Stimulated activated CD8-positive, alpha-beta memory T cell treated with anti-CD3 and anti-CD28 coated beads, Interleukin-12 subunit alpha, Interleukin-12 subunit beta, amount 100 ng/mL, for 1 hour (primary cell): ENCODE results near the gene FOSB.

Experiments
- DNase-seq: peaks from one replicate; pipeline ENCODE4 v3.0.0-alpha.2; 2020; ENCODE audit warnings: low read depth

FOSB gene

DNA sequence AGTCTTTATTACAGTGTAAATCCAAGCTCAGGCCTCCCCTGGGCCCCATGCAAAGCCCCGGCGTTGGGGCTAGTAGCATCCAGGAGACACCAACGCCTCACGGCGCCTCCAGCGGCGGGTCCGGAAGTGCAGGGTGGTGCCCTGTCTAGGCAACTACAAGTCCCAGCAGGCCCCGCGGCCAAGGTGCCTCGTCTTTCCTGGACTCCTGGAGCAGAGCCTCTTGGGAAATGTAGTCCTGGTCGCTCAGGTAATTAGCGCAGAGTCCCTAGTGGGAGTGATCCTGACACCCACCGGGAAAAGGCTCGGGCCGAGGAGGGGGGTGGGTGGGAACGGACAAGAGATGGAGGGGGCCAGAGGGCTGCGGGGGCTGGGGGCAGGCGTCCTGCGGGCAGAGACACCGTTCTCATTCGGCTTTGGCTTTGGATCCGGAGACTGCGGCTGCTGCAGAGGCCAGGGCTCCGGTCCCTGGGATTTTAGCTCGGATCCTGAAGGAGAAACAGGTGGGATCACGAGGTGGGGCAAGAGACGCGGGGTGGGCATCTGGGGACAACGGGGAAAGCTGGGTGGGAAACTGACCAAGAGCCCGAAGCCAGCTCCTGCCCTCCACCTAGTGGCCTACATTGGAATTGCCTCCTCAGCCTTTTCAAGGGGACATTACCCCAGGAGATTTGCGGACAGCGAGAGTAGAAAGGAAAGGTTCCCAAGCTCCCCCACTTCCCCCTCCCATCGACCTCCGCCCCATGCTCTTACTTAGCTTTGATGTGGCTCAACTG, 17.7 kb downstream of the FOSB start:
- peak; percentile 95 for DNase-seq

DNA sequence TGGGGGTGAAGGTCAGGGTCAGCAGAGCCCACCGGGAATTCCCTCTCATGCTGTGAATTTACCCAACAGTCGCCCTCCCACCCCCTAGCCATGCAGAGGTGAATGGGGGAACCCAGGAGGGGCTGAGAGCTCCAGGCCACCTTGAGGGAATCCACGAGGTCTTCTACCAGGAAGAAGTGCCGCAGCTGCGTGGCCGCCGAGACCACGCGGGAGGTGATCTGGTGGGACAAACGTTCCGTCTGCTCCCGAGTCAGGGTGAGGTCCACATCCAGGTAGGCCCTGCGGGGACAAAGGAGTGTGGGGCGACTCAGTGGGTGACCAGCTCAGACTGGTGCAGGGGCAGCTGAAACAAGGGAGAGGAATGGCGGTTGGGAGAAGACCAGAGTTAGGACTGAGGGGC, 20.9 kb downstream of the FOSB start:
- no peak for DNase-seq

DNA sequence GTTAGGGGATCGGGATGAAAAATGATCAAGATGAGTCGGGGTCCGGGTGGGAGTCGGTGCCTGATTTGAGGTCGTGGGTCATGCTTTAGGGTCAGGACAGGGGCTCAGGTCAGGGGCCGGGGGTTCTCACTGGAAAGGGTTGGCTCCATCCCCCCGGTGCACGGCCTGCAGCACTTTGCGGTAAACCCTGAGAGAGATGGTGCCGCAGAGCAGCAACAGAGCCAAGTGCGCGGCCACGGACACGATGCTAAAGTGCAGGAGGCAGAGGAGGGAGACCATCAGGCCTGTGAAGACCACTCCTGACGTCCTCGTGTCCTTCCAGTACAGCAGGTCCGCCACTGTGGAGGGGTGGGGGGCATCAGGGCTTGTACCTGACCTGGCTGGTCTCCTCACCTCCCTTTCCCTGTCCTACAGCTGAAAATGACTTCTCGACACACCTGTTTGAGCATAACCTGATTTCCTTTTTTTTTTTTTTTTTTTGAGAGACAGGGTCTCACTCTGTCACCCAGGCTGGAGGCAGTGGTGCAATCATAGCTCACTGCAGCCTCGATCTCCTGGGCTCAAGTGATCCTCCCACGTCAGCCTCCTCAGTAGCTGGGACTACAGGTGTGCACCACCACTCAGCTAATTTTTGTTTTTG, 21.5 kb downstream of the FOSB start:
- DNase-seq = no peak

GRCh38 chr19:45492137-45492626, 24.4 kb downstream of the FOSB start:
- no peak for DNase-seq

DNA sequence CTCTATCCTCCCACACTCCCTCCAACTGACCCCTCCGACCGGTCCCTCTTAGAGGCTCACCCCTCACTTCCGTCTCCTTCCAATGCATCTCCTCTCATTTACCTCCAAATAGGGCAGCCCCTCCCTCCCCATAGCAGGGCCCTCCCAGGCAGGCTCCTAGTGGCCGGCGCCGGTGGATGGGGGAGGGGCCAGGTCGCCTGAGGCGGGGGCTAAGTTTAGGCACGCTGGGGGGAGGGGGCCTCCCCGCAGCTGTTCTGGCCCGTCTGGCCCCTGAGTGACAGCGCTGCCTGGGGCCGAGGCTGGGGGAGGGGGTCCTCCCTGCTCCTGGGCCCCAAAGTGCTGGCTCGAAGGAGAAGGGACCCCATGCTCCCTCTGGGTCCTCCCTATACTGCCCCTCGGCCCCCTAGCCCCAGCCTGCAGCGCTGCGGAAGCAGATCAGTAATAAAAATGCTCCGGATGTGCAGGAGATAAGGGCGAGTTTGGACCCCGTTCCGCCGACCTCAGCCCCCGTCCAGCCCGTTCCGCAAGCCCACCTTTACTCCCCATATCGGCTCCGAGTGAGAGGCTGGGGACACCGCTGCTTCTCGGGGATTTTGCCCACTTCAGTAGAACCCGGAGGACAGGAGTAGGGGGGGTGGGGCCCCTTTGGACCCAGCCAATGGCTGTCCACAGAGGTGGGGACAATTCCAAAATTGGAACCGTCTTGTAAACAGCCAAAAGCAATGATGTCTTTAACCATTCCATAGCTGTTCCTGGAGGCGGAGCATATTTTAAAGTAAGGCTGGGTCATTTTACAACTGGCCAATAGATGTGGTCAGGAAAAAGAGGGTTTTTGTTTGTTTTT, 25.1 kb downstream of the FOSB start:
- DNase-seq = no peak

GRCh38 chr19:45494261-45494916, 26.6 kb downstream of the FOSB start:
- DNase-seq = no peak

- DNase-seq = no peak
These were observed 27.4 kb downstream of the FOSB start for GRCh38 chr19:45495178-45495577.

DNA sequence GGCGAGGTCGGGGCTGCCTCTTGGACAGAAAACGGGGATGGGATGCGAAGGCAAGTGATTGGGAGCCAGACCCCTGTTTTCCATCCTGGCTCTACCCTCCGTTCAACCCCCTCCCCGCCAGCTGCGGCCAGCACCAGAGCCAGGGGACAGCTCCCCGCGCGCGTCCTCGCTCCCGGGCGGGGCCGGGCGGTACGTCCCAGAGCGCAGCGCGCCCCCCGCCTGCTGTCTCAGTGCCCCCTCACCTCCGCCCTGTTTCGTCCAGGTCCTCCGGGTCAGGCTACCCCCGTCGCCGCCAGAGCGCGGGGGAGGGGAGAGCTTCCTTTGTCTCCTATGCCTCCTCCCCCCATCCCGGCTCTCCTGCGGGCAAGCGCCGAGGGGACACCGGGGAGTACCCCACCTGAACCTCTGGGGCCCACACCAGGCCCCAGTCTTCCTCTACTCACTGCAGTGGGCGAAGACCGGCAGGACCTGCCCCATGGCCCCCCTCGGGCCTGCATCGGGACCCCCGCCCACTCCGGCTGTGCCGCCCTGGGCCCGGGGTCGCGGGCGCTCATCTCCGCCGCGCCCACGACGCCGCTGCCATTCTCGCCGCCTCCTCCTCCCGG, 28.7 kb downstream of the FOSB start:
- no peak for DNase-seq

- DNase-seq = no peak
These were observed 30.0 kb downstream of the FOSB start for GRCh38 chr19:45497791-45498190.

DNA sequence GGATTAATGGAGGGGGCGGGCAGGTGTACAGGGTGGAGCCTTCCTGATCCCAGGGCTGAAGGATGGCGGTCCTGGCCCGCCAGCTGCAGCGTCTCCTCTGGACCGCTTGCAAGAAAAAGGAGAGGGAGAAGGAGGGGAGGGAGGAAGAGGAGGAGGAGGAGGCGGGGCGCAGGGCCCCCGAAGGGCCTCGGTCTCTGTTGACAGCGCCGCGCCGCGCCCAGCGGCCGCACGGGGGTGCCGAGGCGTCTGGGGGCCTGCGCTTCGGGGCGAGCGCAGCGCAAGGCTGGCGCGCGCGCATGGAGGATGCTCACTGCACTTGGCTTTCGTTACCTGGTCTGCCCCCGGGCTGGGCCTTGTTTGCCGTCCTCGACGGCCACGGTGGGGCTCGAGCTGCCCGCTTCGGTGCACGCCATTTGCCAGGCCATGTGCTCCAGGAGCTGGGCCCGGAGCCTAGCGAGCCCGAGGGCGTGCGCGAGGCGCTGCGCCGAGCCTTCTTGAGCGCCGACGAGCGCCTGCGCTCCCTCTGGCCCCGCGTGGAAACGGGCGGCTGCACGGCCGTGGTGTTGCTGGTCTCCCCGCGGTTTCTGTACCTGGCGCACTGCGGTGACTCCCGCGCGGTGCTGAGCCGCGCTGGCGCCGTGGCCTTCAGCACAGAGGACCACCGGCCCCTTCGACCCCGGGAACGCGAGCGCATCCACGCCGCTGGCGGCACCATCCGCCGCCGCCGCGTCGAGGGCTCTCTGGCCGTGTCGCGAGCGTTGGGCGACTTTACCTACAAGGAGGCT, 30.8 kb downstream of the FOSB start, which contains the start of gene PPM1N:
Gene PPM1N (plus strand): TSS at position 33 of the 785 bp plus-strand sequence. CDS start 30 bp downstream, at position 63.
- DNase-seq = peak; percentile 53

GRCh38 chr19:45499196-45500180, 31.7 kb downstream of the FOSB start:
- no peak for DNase-seq

DNA sequence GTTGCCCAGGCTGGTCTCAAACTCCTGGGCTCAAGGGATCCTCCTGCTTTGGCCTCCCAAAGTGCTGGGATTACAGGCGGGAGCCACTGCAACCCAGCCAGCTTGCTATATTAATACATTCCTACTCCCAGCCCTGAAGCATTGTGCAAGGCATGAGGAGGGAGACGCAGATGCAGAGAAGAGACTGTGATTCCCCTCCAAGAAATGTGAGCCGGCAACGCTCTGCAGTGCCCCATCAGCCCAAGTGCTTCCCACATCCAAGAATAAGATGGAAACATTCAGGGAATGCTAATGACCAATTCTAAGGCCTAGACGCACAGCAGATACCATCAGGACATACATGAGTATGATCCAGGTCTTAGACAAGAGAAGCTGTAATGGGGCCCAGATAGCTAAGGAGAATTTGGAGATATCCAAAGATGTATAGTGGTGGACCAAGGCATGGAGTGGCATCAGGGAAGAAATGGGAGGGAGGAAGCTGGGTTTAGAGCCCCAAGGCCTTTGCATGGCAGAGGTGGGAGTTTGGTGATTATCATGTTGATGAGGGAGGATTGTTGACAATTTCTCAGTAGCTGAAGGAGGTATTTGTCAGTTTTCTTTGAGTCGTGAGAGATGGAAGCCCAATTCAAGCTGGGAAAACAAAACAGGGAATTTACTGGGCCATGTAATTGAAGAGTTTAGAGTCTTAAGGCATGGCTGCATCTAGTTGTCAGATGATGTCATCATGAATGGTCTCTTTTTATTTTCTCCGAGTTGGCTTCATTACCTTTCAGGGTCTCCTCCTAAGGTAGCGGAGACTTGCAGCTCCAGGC, 33.3 kb downstream of the FOSB start:
- no peak for DNase-seq

DNA sequence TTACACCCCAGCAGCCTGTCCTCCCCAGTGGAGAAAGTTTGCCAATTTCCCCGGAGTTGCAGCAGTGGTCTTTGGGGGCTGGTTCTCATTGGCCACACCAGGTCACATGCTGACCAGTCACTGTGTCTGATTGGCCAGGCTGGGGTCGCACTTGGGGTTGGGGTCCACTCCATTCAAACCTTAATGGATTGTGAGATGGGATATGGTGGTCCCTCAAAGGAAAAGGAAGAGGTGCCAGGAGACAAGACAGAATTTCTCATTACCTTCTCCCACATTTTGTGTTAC, 33.9 kb downstream of the FOSB start:
- no peak for DNase-seq

DNA sequence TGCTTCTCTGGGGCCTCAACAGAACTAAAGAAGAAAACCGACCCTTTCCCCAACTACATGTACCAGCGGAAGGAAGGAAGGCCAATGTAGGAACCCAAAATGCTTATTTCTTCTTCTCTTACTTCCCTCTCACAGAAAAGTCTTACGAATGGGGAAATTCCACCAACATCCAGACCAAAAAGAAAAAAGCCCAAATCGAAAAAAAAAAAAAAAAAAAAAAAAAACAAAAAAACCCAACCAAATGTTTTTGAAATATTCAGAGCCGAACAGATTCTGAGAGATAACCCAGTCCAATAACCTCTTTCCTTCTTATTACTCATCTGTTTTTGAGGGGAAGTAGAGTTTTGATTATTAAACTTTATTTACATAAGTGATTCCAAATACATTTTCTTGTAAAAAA, 34.3 kb downstream of the FOSB start:
- DNase-seq = no peak

- no peak for DNase-seq
These were observed 36.1 kb downstream of the FOSB start for GRCh38 chr19:45503909-45504308.

- no peak for DNase-seq
These were observed 37.6 kb downstream of the FOSB start for GRCh38 chr19:45505151-45505995.

DNA sequence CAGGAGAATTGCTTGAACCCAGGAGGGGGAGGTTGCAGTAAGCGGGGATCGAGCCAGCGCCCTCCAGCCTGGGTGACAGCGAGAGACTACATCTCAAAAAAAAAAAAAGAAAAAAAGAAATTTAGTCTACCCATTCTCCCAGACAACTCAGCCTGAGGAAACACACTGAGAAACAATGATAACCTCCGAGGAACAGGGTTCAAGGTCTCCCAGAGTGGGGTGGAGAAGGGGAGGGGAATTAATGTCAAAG, 38.1 kb downstream of the FOSB start:
- DNase-seq = no peak

- peak; percentile 97 for DNase-seq
These were observed 38.6 kb downstream of the FOSB start for GRCh38 chr19:45506246-45506988.
